Measurements from ENCODE around the gene U2AF1L4.

Gene U2AF1L4

DNA sequence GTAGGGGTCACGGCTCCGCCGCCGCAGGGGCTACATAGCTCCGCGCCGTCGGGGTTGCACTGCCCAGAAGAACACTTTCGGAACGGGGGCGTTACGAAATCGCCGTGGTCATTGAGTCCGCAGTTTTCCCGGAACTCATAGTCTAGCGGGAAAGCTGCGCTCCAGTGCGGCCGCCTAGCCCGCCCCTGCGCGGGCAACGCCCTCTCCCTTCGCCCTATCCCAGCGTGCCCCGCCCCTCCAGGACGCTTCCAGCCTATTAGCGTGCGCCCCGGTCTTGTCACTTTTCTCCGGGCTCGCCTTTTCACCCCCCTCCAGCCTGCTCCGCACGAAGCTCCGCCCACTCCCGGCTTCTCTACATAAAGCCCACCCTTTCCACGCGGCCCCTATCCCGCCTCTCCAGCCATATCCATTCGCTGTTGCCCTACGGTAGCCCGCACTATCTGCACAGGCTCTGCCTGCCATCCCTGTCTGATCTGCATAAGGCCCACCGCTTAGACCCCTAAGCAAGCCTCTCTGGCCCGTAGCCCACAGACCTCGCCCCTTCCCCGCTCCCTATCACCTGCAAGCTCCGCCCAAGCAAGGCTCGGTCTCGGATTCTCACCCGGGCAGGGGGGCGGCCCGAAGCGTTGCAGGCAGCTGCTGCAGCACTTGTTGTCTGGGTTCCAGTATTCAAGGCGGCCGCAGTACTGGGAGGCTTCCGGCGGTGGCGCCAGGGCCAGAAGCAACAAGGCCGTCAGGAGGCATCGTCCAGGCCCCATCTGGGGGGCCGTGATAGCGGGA lies 4.6 kb downstream of the U2AF1L4 start:
- peak; percentile 96 for DNase-seq (ENCODE audit: low read depth)

GRCh38 chr19:35740108-35740422 lies 5.2 kb downstream of the U2AF1L4 start:
- no peak for DNase-seq (ENCODE audit: low read depth)

- DNase-seq (ENCODE audit: low read depth), result no peak
Observed at GRCh38 chr19:35739275-35740107, 5.7 kb downstream of the U2AF1L4 start.

DNA sequence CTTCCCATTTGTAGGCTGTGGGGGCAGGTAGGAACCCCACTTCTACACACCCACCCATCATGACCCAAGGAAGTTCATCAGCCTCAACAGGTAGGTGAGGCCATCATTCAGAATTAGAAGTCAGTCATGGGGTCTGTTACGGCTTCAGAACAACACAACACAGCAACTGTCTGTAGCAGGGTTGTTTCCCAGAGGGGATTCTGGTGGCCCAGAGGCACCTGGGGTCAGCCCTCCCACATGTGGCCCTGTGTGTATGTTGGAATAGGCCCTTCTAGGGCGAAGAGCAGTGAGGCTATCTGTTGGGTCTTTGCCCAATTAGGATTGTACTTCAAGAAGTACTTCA lies 6.4 kb downstream of the U2AF1L4 start:
- DNase-seq (ENCODE audit: low read depth), result no peak

GRCh38 chr19:35738021-35738886 lies 7.0 kb downstream of the U2AF1L4 start:
- DNase-seq (ENCODE audit: low read depth), result no peak

GRCh38 chr19:35736913-35737886 lies 8.0 kb downstream of the U2AF1L4 start:
- no peak for DNase-seq (ENCODE audit: low read depth)

GRCh38 chr19:35734889-35735288 lies 10.3 kb downstream of the U2AF1L4 start:
- DNase-seq (ENCODE audit: low read depth), result no peak

GRCh38 chr19:35734273-35734672 lies 10.9 kb downstream of the U2AF1L4 start:
- DNase-seq (ENCODE audit: low read depth), result no peak

- no peak for DNase-seq (ENCODE audit: low read depth)
Observed at GRCh38 chr19:35733180-35734125, 11.8 kb downstream of the U2AF1L4 start.

GRCh38 chr19:35732540-35733179 lies 12.6 kb downstream of the U2AF1L4 start:
- no peak for DNase-seq (ENCODE audit: low read depth)

- no peak for DNase-seq (ENCODE audit: low read depth)
Observed at GRCh38 chr19:35731779-35732405, 13.3 kb downstream of the U2AF1L4 start.

- no peak for DNase-seq (ENCODE audit: low read depth)
Observed at GRCh38 chr19:35731353-35731752, 13.9 kb downstream of the U2AF1L4 start.

- no peak for DNase-seq (ENCODE audit: low read depth)
Observed at GRCh38 chr19:35730326-35730725, 14.9 kb downstream of the U2AF1L4 start.

GRCh38 chr19:35729763-35730162 lies 15.5 kb downstream of the U2AF1L4 start:
- DNase-seq (ENCODE audit: low read depth), result no peak

DNA sequence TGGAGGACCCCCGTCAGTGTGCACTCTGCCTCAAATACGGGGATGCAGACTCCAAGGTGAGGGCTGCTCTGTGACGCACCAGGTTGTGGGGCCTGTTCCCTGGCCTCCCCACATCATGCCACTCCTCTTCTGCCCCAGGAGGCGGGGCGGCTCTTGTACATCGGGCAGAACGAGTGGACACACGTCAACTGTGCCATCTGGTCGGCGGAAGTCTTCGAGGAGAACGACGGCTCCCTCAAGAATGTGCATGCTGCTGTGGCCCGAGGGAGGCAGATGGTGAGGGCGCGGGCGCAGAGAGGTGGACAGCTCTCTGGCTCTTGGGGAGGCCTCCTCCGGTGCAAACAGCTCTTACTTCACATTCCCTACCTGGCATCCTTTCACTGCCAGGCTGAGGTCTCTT lies 16.2 kb downstream of the U2AF1L4 start:
- no peak for DNase-seq (ENCODE audit: low read depth)

GRCh38 chr19:35727956-35728706 lies 17.1 kb downstream of the U2AF1L4 start:
- no peak for DNase-seq (ENCODE audit: low read depth)

DNA sequence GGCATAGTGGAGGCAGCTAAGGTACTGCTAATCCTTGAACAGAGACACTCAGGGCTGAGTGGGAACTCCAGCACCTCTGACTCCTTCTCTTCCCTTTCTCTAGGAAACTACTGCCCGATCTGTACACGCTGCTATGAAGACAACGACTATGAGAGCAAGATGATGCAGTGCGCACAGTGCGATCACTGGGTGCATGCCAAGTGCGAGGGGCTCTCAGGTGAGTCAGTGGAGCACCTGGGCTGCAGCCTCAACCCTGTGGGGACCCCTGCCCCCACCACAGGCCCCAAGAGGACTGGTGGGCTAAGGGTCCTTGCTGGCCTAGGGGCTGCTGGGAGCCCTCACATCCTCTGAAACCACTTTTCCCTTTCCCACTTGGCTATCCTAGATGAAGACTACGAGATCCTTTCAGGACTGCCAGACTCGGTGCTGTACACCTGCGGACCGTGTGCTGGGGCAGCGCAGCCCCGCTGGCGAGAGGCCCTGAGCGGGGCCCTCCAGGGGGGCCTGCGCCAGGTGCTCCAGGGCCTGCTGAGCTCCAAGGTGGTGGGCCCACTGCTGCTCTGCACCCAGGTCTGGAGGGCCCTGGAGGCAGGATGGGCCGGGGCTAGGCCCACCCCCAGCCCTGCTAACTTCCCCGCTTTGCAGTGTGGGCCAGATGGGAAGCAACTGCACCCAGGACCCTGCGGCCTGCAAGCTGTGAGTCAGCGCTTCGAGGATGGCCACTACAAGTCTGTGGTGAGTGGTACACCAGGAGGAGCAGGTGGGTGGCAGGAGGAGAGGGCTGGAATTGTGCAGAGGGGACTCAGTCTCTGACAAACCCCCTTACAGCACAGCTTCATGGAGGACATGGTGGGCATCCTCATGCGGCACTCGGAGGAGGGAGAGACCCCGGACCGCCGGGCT lies 17.9 kb downstream of the U2AF1L4 start:
- DNase-seq (ENCODE audit: low read depth), result no peak

Measured in stimulated activated CD8-positive, alpha-beta memory T cell treated with anti-CD3 and anti-CD28 coated beads, Interleukin-4, amount 100 ng/mL, for 24 hours (primary cell).